Activated CD4-positive, alpha-beta T cell treated with anti-CD3 and anti-CD28 coated beads, Interleukin-2, Interleukin-6, amounts not matched to agents 100 ng/mL and 50 ng/mL, durations not matched to agents 16 hours and 8 hours (primary cell): ENCODE results near the gene CCDC167.
"Not testable (repeated sequence)": the region's sequence is repeated elsewhere in the genome, so short reads cannot be mapped to it uniquely, and the experiment has no call there.

Source experiments
- DNase-seq: peaks from one replicate; pipeline ENCODE4 v3.0.0-alpha.2; 2020

CCDC167 gene

GRCh38 chr6:37507077-37507476 is 7.4 kb upstream of the CCDC167 start:
- DNase-seq: no peak

DNA sequence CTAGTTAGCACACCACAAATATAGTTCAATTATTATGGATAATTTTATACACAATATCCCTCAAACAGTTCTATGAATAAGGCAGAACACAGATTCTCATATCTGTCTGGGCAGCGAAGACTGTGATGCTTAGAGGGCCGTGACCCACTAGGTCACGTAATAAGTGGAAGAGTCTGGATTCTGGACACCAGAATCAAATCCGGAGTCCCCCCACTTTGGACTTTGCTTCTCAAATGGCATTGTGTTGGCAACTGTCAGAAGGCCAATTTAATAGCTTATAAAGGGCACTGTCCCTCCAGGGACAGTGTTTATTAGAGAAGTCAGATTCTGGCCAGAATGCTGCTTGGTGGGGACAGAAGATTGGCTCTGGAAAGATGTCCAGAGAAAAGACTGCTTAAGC is 6.8 kb upstream of the CCDC167 start:
- DNase-seq: no peak

DNA sequence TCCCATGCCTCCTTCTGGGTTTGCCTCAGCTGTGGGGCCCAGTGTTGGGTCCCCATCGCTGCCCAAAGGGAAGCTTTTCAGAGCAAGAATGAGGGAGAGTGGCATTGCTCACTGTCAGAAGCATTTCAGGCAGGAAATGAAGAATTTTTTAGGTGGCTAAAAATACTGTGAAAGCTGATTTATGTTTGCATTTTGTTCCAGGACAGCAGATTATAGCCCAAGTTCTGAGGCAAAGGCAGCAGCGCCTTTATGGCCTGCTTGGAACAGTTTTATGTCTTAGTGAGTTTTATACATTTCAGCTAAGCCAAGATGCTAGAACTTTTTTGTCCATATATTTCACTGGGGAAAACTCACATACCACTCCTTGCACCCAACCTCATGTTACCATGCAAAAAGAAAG is 4.3 kb upstream of the CCDC167 start:
- DNase-seq: no peak

DNA sequence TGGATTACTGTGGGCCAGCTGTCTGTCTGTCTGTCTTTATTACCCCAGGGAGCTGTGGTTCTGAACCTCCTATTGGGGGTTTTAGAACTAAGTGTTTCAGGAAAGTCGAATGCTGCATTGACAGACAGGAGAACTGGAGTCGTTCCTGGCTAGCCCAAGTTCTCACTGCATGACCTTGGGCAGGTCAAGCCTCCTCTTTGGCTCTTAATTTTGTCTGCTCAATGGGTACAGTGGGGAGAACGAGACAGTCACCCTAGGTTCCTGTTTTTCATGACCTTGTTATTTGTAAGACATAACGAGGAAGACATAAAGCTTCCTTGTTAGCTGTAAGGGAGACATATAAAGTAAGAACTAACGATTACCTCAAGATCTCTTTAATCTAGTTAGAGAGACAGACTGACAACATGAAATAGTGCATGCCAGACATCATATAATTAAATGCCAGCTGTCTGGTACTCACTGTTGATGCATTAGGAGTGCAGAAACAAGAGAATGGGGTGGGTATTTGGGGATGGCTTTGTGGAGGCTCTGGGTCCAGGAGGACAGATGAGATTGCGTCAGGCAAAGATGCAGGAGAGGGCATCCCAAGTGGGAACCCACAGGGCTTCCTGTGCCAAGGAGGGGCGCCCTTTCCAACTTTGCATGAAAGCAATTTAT is 3.7 kb upstream of the CCDC167 start:
- DNase-seq: no peak

- DNase-seq: peak; percentile 54
Observed at GRCh38 chr6:37502703-37503291, 3.1 kb upstream of the CCDC167 start.

GRCh38 chr6:37501632-37502491 is 2.2 kb upstream of the CCDC167 start:
- DNase-seq: peak; percentile 54

DNA sequence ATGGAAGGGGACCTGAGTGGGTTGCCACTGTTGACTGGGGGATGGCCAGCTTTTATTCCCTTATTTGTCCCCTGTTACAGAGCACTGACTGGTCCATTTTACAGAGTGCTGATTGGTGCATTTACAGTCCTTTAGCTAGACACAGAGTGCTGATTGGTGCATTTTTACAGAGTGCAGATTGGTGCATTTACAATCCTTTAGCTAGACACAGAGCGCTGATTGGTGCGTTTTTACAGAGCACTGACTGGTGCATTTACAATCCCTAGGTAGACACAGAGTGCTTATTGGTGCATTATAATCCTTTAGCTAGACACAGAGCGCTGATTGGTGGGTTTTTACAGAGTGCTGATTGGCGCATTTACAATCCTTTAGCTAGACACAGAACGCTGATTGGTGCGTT is 1.2 kb upstream of the CCDC167 start:
- not testable (repeated sequence) for DNase-seq

GRCh38 chr6:37500294-37500608 is 558 bp upstream of the CCDC167 start:
- no peak for DNase-seq

DNA sequence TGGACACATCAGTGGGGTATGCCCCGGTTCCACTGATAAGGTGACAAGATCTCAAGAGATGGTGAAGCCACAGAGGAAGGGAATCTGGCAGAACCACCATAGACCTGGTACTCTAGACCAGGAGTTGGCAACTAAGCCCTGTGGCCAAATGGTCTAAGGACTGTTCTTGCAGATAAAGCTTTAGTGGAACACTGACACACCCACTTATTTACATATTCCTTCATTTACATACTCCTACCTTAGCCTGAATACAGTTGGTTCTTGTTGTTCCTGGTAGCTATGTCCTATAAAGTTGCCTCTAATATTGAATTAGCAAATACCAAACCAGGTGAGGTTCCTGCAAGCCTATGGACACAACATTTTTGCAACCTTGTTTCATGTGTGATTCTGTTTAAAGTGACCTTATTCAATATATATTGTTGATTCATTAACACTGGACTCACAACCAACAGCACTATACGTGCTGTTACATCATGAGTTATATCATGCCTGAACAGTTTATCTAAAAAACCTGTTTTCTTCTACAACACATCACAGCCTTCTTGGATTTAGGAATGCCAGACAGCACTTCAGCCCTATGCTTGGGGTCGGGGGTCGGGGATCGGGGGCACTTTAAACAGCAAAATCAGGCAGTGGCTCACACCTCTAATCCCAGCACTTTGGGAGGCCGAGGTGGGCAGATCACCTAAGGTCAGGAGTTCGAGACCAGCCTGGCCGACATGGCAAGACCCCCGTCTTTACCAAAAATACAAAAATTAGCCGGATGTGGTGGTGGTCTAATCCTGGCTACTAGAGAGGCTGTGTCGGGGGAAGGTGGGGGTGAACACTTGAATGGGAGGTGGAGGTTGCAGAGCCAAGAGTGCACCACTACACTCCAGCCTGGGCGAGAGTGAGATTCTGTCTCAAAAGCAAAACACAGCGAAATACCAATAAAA is 2.5 kb downstream of the CCDC167 start:
- no peak for DNase-seq

DNA sequence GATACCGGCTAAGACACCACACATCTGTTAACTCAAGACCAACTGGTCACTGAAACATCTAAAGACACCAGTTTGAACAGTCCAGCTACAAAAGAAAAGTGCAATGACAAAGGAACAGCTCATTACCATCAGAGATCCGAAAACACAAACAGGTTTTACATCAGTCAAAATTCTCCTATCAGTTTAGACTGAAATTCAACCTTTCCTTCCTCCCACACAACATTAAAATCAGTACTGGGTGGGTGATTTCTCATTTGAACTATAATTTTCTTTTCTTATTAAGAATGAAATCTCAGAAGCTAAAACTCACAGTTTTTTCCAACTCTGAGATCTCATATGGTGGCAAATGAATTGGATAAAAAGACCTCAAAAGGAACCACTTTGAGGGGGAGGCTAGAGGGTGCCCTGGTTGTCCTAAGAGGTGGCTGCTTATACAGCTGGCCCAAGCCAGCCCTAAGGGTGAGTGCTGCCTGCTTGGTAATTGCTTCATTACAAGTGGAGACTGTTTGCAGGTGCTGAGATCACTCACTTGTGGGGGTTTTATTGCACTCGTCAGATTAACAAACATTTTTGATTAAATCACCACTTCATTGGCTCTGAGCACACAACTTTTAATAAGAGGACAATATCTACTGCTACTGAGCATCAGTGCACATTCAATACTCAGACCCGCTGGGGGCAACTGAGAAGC is 4.3 kb downstream of the CCDC167 start:
- peak; percentile 53 for DNase-seq

DNA sequence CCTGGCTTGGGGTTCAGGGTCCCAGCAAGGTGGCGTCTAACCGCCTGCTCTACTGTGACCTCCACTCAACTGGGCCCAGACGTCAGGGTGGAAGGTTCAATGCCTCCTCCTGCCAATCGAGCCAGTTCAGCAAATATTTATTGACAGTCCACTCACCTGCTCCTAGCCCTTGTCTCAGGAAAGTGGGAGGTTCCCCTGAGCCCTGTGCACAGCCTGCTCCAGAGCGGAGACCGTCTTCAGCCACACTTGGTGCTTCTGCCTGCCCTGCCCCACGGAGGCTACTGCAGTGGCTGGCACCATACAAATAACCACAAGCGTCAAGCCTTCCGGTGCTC is 6.1 kb downstream of the CCDC167 start:
- DNase-seq: no peak

GRCh38 chr6:37492991-37493660 is 6.6 kb downstream of the CCDC167 start:
- no peak for DNase-seq

DNA sequence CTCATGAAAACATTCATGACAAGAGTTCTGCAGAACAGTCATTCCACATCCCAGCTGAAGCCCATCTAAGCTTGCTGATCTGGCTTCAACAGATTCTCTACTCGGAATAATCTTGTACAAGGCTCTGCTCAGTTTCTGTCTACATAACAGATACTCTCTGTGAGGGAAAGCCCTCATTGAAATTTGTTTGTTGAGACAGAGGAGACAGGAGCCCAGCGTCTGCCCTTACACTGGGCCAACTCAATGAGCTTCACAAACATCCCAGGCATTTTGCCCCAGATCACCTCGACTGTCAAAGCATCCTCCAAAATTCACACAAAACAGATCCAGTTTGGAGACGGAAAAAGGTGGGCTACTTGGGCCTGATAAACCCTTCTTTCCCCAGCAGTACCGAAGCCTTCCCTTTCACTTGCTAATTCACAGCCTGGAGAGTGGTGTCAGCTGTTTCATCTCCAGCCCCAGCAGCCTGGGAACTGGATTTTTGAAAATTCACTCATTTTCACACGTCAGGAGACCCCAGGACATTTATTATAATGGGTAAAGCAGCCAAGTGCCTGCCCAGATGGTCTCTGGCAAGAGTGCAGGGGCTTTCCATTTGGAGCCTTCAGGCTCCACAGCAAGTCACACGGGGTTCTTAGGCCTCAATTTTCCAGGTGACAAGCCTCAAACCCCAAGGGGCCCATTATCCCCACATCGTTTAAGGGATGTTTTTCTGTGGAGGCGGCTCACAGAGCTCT is 7.3 kb downstream of the CCDC167 start:
- no peak for DNase-seq

GRCh38 chr6:37491830-37492208 is 7.9 kb downstream of the CCDC167 start:
- DNase-seq: no peak

GRCh38 chr6:37491171-37491829 is 8.4 kb downstream of the CCDC167 start:
- DNase-seq: no peak

DNA sequence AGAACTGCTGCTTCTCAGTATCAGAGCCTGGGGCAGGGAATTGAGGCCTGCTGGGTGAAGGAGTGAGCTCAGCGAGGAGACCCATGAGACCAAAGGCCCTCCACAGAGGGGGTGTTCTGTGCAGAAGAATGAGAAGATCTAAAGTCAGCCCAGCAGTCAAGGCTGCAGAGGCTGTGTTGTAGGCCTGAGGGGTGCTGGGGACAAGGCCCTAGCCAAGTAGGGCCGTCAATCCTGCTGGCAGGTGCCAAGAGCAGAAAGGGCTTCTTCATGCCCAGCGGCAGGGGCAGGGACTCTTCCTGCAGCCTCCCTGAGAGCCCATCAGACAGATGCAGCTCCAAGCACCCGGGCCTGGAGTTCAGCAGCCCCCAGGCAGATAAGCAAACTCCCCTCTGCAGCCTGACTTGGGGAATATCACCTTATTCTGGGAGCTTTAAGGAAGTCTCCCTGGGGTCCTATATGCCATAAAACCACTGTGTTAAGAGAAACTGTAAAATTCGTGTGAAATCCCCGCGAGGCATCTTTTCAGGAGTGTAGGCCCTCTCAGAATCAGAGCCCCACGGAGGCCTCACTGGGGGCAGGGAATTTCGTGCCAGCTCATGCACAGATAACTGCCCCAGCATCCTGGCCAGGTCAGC is 9.0 kb downstream of the CCDC167 start:
- no peak for DNase-seq

- no peak for DNase-seq
Observed at GRCh38 chr6:37489697-37490336, 9.9 kb downstream of the CCDC167 start.

- peak; percentile 45 for DNase-seq
Observed at GRCh38 chr6:37488476-37488875, 11.2 kb downstream of the CCDC167 start.

DNA sequence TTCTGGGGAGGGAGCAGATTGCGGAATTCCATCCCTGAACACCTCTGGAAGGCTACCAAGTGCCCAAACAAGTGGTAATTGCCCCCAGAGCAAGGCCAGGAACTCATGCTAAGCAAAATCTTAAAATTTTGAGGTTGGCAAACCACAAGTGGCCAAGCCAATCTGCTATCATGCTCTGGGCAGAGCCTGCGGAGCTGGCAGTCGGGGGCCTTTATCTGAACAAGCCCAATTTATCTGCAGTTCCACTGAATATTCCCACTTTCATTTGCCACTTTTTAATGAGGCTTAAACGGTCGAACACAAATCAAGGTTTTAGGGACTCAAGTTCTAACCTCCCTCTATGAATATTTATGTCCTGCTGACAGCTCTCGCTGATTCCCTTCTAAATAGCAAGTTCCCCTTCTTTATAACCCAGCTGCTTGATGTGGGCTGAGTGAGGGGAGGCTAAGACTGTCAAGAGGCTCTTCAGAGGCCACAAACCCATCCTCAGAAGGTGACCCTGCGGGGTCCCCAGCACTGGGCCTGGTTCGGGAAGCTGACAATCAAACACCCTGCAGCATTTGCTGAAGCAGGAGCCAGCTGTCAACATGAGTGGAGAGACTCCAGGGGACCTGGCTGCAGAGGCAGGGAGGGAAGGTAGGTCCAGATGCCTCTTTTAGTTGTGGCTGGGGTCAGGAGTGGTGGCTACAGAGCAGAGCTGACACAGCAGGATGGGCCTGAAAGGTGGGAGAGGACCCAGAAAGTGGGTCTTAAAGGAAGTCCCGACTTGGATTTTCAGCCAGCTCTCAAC is 11.9 kb downstream of the CCDC167 start:
- DNase-seq: no peak
